WTC11 (cell line): ENCODE results near the gene TFF3. TPM values are rescaled to one million over a fixed set of nuclear protein-coding genes. Genes with fewer than 3 reads are reported as not detected.

Experiments used
- ATAC-seq: fragments of 200-7000 bp; cut with Tn5 transposase; 2 replicates; pipeline ENCODE4 v1.10.0; 2021; ENCODE audit warnings: mild to moderate bottlenecking, moderate library complexity
- CTCF ChIA-PET: fragments of 300-600 bp; sonication (Branson Sonifier 250); formaldehyde crosslinking; loops from one replicate; lab custom pipeline; 2021; ENCODE audit warnings: antibody characterized with exemption; lab: Charles Lee
- POLR2A ChIA-PET: fragments of 350-600 bp; sonication (Branson Sonifier 250); formaldehyde crosslinking; loops from one replicate; lab custom pipeline; 2021; ENCODE audit warnings: antibody characterized with exemption; lab: Charles Lee
- DNase-seq: peaks from one replicate; pipeline ENCODE4 v3.0.0; 2021; ENCODE audit warnings: low spot score
- H3K27ac Mint-ChIP-seq: 2 replicates; pipeline ENCODE4 v1.8.0; 2021; ENCODE audit warnings: mixed read lengths
- H3K27me3 Mint-ChIP-seq: 2 replicates; pipeline ENCODE4 v1.8.0; 2021; ENCODE audit warnings: low read depth, mild to moderate bottlenecking, moderate library complexity, mixed read lengths
- H3K36me3 Mint-ChIP-seq: 2 replicates; pipeline ENCODE4 v1.8.0; 2021; ENCODE audit warnings: mixed read lengths
- H3K4me1 Mint-ChIP-seq: 2 replicates; pipeline ENCODE4 v1.8.0; 2022; ENCODE audit warnings: mixed read lengths
- H3K4me3 Mint-ChIP-seq: 2 replicates; pipeline ENCODE4 v1.8.0; 2021; ENCODE audit warnings: mild to moderate bottlenecking, moderate library complexity, mixed read lengths
- H3K9me3 Mint-ChIP-seq: 2 replicates; pipeline ENCODE4 v1.8.0; 2021; ENCODE audit warnings: mixed read lengths
- AFF4 ChIP-seq: sonication (generic); formaldehyde crosslinking; IDR thresholded peaks from 2 replicates; pipeline ENCODE4 v1.8.1; 2023; ENCODE audit warnings: mild to moderate bottlenecking, missing genetic modification reagents, borderline replicate concordance
- ELF4 ChIP-seq: sonication (generic); formaldehyde crosslinking; IDR thresholded peaks from 2 replicates; pipeline ENCODE4 v1.8.1; 2022; ENCODE audit warnings: low read depth, mild to moderate bottlenecking, moderate library complexity, missing genetic modification reagents
- ETV6 ChIP-seq: sonication (generic); formaldehyde crosslinking; IDR thresholded peaks from 2 replicates; pipeline ENCODE4 v1.8.1; 2022; ENCODE audit warnings: mild to moderate bottlenecking, missing genetic modification reagents
- HMGA2 ChIP-seq: fragments of 250-450 bp; sonication (Bioruptor Pico); IDR thresholded peaks from 2 replicates; pipeline ENCODE4 v1.4.0; 2021; ENCODE audit warnings: mild to moderate bottlenecking, moderate library complexity
- KAT7 ChIP-seq: sonication (generic); formaldehyde crosslinking; IDR thresholded peaks from 2 replicates; pipeline ENCODE4 v1.8.1; 2023; ENCODE audit warnings: missing genetic modification reagents, mild to moderate bottlenecking, borderline replicate concordance
- MXD4 ChIP-seq: fragments of 250-450 bp; sonication (Bioruptor Pico); IDR thresholded peaks from 2 replicates; pipeline ENCODE4 v1.8.0; 2021; ENCODE audit warnings: mild to moderate bottlenecking, moderate library complexity, borderline replicate concordance
- NFATC4 ChIP-seq: fragments of 250-450 bp; sonication (Bioruptor Pico); IDR thresholded peaks from 2 replicates; pipeline ENCODE4 v1.9.0; 2021; ENCODE audit warnings: mild to moderate bottlenecking
- NFYB ChIP-seq: sonication (generic); formaldehyde crosslinking; conservative IDR thresholded peaks from 2 replicates; pipeline ENCODE4 v1.8.0; 2022; ENCODE audit warnings: low read depth, missing genetic modification reagents
- OVOL2 ChIP-seq: fragments of 250-450 bp; sonication (Bioruptor Pico); IDR thresholded peaks from 2 replicates; pipeline ENCODE4 v1.9.0; 2021; ENCODE audit warnings: mild to moderate bottlenecking, borderline replicate concordance
- RELA ChIP-seq: sonication (generic); formaldehyde crosslinking; IDR thresholded peaks from 2 replicates; pipeline ENCODE4 v1.8.1; 2022; ENCODE audit warnings: missing genetic modification reagents, mild to moderate bottlenecking, borderline replicate concordance
- RORB ChIP-seq: fragments of 250-450 bp; sonication (Bioruptor Pico); IDR thresholded peaks from 2 replicates; pipeline ENCODE4 v1.9.0; 2021; ENCODE audit warnings: mild to moderate bottlenecking
- TP53 ChIP-seq: sonication (generic); formaldehyde crosslinking; IDR thresholded peaks from 2 replicates; pipeline ENCODE4 v1.8.1; 2023; ENCODE audit warnings: mild to moderate bottlenecking, missing genetic modification reagents
- ZBTB43 ChIP-seq: sonication (generic); formaldehyde crosslinking; IDR thresholded peaks from 2 replicates; pipeline ENCODE4 v1.8.1; 2023; ENCODE audit warnings: mild to moderate bottlenecking, missing genetic modification reagents
- ZNF423 ChIP-seq: fragments of 250-450 bp; sonication (Bioruptor Pico); IDR thresholded peaks from 2 replicates; pipeline ENCODE4 v2.1.2; 2022; ENCODE audit warnings: mild to moderate bottlenecking, moderate library complexity
- total RNA-seq: library from RNA; stranded (reverse); gene quantifications from 3 replicates; pipeline ENCODE4 v1.2.3, GENCODE V29; 2021
- TF ChIP-seq, protein P1 (sequence below): sonication (generic); formaldehyde crosslinking; IDR thresholded peaks from 2 replicates; pipeline ENCODE4 v1.8.1; 2023; ENCODE audit warnings: mild to moderate bottlenecking, missing genetic modification reagents
- TF ChIP-seq, protein P2 (sequence below): sonication (generic); formaldehyde crosslinking; IDR thresholded peaks from 2 replicates; pipeline ENCODE4 v1.8.1; 2022; ENCODE audit warnings: low read depth, mild to moderate bottlenecking, moderate library complexity, missing genetic modification reagents, borderline replicate concordance
- TF ChIP-seq, protein P3 (sequence below): sonication (generic); formaldehyde crosslinking; IDR thresholded peaks from 2 replicates; pipeline ENCODE4 v1.8.1; 2023; ENCODE audit warnings: mild to moderate bottlenecking, missing genetic modification reagents, moderate library complexity
- TF ChIP-seq, protein P4 (sequence below): sonication (generic); formaldehyde crosslinking; conservative IDR thresholded peaks from 2 replicates; pipeline ENCODE4 v1.8.1; 2022; ENCODE audit warnings: mild to moderate bottlenecking, missing genetic modification reagents

Gene TFF3
- total RNA-seq, 1 experiment from 2014 or later: 4.2 TPM

DNA sequence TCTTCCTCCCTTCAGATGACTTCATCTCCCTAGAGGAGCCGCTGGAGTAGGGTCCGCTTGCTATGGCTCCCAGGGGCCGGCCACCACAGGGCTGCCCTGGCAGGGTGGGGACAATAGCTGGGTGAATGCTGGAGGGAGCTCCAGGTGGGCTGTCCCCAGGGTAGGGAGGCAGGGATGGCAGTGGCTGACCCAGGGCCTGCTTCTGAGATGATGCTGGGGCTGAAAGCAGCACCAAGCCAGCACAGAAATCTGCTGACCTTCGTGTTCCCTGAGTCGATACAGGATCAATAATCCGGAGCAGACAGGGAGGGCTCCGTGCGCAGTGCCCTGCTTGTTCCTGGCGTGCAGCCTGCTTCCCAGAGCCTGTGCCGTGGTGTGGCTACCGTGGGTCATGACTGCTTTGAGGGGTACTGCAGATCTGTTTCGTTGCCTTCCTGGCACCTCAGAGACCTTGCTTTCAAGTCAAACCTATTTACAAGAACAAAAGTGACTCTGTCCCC, 34.0 kb downstream of the TFF3 start:
- H3K4me3 Mint-ChIP-seq: no peak overlapping the region
- no peak for DNase-seq
- H3K36me3 Mint-ChIP-seq: no peaks in the 10 kb centered on the region
- no peak overlapping the region for H3K27ac Mint-ChIP-seq
- H3K9me3 Mint-ChIP-seq: no peaks in the 10 kb centered on the region
- CTCF ChIA-PET: interaction anchor here (0.7 to 1.2 kb wide), 2 partner anchors 22 to 28 kb away, joined by 4 to 5 read pairs; no protein-coding TSS in a partner anchor
- no peaks in the 10 kb centered on the region for H3K4me1 Mint-ChIP-seq
- no peaks in the 10 kb centered on the region for H3K27me3 Mint-ChIP-seq
- POLR2A ChIA-PET: no interaction called here
- TF ChIP-seq KAT7 (CRISPR knock-in tag) (no peak), ETV6 (CRISPR knock-in tag) (no peak), TP53 (CRISPR knock-in tag) (no peak), ZBTB43 (CRISPR knock-in tag) (no peak), HMGA2 (CRISPR knock-in tag) (no peak), OVOL2 (no peak), RELA (CRISPR knock-in tag) (no peak), NFATC4 (CRISPR knock-in tag) (no peak), AFF4 (CRISPR knock-in tag) (no peak)
- TF ChIP-seq, protein P1, sequence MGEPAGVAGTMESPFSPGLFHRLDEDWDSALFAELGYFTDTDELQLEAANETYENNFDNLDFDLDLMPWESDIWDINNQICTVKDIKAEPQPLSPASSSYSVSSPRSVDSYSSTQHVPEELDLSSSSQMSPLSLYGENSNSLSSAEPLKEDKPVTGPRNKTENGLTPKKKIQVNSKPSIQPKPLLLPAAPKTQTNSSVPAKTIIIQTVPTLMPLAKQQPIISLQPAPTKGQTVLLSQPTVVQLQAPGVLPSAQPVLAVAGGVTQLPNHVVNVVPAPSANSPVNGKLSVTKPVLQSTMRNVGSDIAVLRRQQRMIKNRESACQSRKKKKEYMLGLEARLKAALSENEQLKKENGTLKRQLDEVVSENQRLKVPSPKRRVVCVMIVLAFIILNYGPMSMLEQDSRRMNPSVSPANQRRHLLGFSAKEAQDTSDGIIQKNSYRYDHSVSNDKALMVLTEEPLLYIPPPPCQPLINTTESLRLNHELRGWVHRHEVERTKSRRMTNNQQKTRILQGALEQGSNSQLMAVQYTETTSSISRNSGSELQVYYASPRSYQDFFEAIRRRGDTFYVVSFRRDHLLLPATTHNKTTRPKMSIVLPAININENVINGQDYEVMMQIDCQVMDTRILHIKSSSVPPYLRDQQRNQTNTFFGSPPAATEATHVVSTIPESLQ: no peak
- TF ChIP-seq, protein P2, sequence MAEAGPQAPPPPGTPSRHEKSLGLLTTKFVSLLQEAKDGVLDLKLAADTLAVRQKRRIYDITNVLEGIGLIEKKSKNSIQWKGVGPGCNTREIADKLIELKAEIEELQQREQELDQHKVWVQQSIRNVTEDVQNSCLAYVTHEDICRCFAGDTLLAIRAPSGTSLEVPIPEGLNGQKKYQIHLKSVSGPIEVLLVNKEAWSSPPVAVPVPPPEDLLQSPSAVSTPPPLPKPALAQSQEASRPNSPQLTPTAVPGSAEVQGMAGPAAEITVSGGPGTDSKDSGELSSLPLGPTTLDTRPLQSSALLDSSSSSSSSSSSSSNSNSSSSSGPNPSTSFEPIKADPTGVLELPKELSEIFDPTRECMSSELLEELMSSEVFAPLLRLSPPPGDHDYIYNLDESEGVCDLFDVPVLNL (CRISPR knock-in tag): no peak
- TF ChIP-seq, protein P3, sequence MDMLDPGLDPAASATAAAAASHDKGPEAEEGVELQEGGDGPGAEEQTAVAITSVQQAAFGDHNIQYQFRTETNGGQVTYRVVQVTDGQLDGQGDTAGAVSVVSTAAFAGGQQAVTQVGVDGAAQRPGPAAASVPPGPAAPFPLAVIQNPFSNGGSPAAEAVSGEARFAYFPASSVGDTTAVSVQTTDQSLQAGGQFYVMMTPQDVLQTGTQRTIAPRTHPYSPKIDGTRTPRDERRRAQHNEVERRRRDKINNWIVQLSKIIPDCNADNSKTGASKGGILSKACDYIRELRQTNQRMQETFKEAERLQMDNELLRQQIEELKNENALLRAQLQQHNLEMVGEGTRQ (CRISPR knock-in tag): no peak
- no peak for ATAC-seq

DNA sequence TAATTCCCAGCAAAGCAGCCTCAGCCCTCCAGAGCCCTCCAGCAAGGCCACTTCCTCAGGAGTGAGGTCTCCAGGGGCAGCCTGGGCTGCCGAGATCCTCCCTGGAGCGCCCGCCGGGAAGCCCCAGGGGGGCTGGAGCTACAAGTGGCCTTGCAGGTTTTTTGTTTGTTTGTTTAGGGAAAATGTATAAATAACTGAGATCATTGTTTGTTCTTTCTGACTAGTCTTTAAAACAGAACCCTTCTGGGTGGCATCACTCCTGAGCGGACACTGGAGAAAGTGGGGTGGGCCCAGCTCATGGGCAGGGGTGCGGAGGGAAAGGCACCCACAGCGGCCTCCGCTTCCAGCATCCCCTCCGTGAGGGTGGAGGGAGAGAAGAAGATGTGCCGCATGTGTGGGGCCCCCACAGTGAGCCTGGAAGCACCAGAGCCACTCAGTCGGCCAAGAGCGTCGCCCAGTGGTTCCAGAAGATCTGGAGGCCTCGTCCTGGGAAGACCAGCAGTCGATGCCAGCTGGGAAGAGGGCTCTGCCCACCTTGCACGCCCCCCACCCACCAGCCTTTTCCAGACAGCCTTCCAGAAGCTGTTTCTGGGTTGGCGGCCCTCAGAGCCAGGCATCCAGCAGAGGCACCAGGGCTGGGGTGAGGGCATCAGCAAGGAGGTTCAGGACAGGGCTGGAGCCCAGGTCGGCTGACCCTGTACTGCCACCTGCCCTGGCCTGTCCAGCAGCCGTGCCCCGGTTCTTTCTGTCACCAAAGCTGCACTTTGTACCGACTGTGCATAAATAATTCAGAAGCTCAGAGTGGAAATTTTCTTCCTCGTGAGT, 34.6 kb downstream of the TFF3 start:
- TF ChIP-seq, protein P2 (CRISPR knock-in tag): no peak
- TF ChIP-seq MXD4: no peak
- TF ChIP-seq, protein P4, sequence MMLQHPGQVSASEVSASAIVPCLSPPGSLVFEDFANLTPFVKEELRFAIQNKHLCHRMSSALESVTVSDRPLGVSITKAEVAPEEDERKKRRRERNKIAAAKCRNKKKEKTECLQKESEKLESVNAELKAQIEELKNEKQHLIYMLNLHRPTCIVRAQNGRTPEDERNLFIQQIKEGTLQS: no peak
- no peak for TF ChIP-seq ZNF423 (CRISPR knock-in tag)
- no peak for TF ChIP-seq NFYB
- TF ChIP-seq, protein P1: no peak
- TF ChIP-seq RORB: no peak
- TF ChIP-seq ELF4 (CRISPR knock-in tag): no peak
- Mint-ChIP-seq H3K27ac (no peak overlapping the region), H3K27me3 (no peaks in the 10 kb centered on the region), H3K36me3 (no peaks in the 10 kb centered on the region), H3K4me3 (no peak overlapping the region), H3K9me3 (no peaks in the 10 kb centered on the region), H3K4me1 (no peaks in the 10 kb centered on the region)
- ChIA-PET CTCF (interaction anchor here (0.7 to 1.6 kb wide), 3 partner anchors 22 to 30 kb away, joined by 4 to 5 read pairs (median 5); no protein-coding TSS in a partner anchor), POLR2A (no interaction called here)
- DNase-seq (no peak), ATAC-seq (no peak)
